H9 (cell line): ENCODE data around the gene POLR1C. TPM values are rescaled to one million over a fixed set of nuclear protein-coding genes. Genes with fewer than 3 reads are reported as not detected.

Experiments
- DNase-seq: peaks from one replicate; pipeline ENCODE4 v3.0.0-alpha.2; 2017
- H2AFZ ChIP-seq: one replicate; pipeline ENCODE4 v1.6.1; 2013; ENCODE audit warnings: mild to moderate bottlenecking, low read length, control low read depth, moderate library complexity
- H2AK5ac ChIP-seq: 2 replicates; pipeline ENCODE4 v1.6.1; 2013; ENCODE audit warnings: low read length, control low read depth, mixed read lengths; ENCODE audit not compliant: insufficient read length
- H2BK120ac ChIP-seq: one replicate; pipeline ENCODE4 v1.6.1; 2013; ENCODE audit warnings: low read depth, mild to moderate bottlenecking, low read length, control low read depth, inconsistent platforms; ENCODE audit not compliant: poor library complexity, severe bottlenecking
- H2BK12ac ChIP-seq: 2 replicates; pipeline ENCODE4 v1.6.1; 2013; ENCODE audit warnings: low read length, control low read depth, mixed read lengths, low read depth; ENCODE audit not compliant: insufficient read length
- H2BK15ac ChIP-seq: 2 replicates; pipeline ENCODE4 v1.6.1; 2013; ENCODE audit warnings: low read depth, low read length, control low read depth
- H2BK20ac ChIP-seq: one replicate; pipeline ENCODE4 v1.6.1; 2013; ENCODE audit warnings: low read depth, mild to moderate bottlenecking, low read length, control low read depth, inconsistent platforms; ENCODE audit not compliant: poor library complexity, severe bottlenecking
- H2BK5ac ChIP-seq: 2 replicates; pipeline ENCODE4 v1.6.1; 2013; ENCODE audit warnings: low read length, control low read depth, mixed read lengths; ENCODE audit not compliant: insufficient read length
- H3K14ac ChIP-seq: 2 replicates; pipeline ENCODE4 v1.6.1; 2013; ENCODE audit warnings: low read length, control low read depth; ENCODE audit not compliant: insufficient read depth
- H3K18ac ChIP-seq: 2 replicates; pipeline ENCODE4 v1.6.1; 2013; ENCODE audit warnings: low read depth, mild to moderate bottlenecking, mixed read lengths, low read length, control low read depth; ENCODE audit not compliant: insufficient read length
- H3K23ac ChIP-seq: 2 replicates; pipeline ENCODE4 v1.6.1; 2013; ENCODE audit warnings: low read length, control low read depth, mixed read lengths, low read depth; ENCODE audit not compliant: insufficient read length
- H3K23me2 ChIP-seq: 2 replicates; pipeline ENCODE4 v1.6.1; 2013; ENCODE audit warnings: low read depth, mild to moderate bottlenecking, mixed read lengths, low read length, control low read depth; ENCODE audit not compliant: insufficient read length, poor library complexity, severe bottlenecking
- H3K27ac ChIP-seq: 2 replicates; pipeline ENCODE4 v1.5.1; 2013; ENCODE audit warnings: low read length, control low read depth, mixed read lengths, low read depth; ENCODE audit not compliant: insufficient read length
- H3K27me3 ChIP-seq: 2 replicates; pipeline ENCODE4 v1.6.1; 2013; ENCODE audit warnings: low read length, control low read depth, inconsistent platforms; ENCODE audit not compliant: insufficient read depth
- H3K4ac ChIP-seq: 2 replicates; pipeline ENCODE4 v1.6.1; 2013; ENCODE audit warnings: low read depth, mild to moderate bottlenecking, control low read depth, inconsistent platforms, low read length, moderate library complexity
- H3K4me1 ChIP-seq: 2 replicates; pipeline ENCODE4 v1.6.1; 2013; ENCODE audit warnings: low read length, control low read depth, inconsistent platforms; ENCODE audit not compliant: insufficient read depth
- H3K4me2 ChIP-seq: 2 replicates; pipeline ENCODE4 v1.6.1; 2013; ENCODE audit warnings: low read length, control low read depth, mixed read lengths; ENCODE audit not compliant: insufficient read length, insufficient read depth
- H3K56ac ChIP-seq: 2 replicates; pipeline ENCODE4 v1.6.1; 2013; ENCODE audit warnings: low read depth, mild to moderate bottlenecking, mixed read lengths, low read length, control low read depth; ENCODE audit not compliant: insufficient read length
- H3K79me1 ChIP-seq: 2 replicates; pipeline ENCODE4 v1.6.1; 2013; ENCODE audit warnings: low read depth, mild to moderate bottlenecking, moderate library complexity, low read length, control low read depth, inconsistent platforms; ENCODE audit not compliant: insufficient read depth, poor library complexity, severe bottlenecking
- H3K79me2 ChIP-seq: 2 replicates; pipeline ENCODE4 v1.6.1; 2013; ENCODE audit warnings: low read length, control low read depth, inconsistent platforms; ENCODE audit not compliant: insufficient read depth
- H3K9ac ChIP-seq: 2 replicates; pipeline ENCODE4 v1.6.1; 2013; ENCODE audit warnings: low read length, control low read depth, mixed read lengths; ENCODE audit not compliant: insufficient read length; ENCODE audit errors: extremely low read depth
- H3K9me3 ChIP-seq: one replicate; pipeline ENCODE4 v1.6.1; 2013; ENCODE audit warnings: low read depth, low read length, inconsistent platforms; ENCODE audit not compliant: control insufficient read depth
- H3T11ph ChIP-seq: one replicate; pipeline ENCODE4 v1.6.1; 2013; ENCODE audit warnings: mild to moderate bottlenecking, low read length, control low read depth, inconsistent platforms
- H4K20me1 ChIP-seq: one replicate; pipeline ENCODE4 v1.6.1; 2013; ENCODE audit not compliant: control insufficient read depth, insufficient read length, insufficient read depth
- H4K5ac ChIP-seq: 2 replicates; pipeline ENCODE4 v1.6.1; 2013; ENCODE audit warnings: low read depth, mild to moderate bottlenecking, mixed read lengths, low read length, control low read depth; ENCODE audit not compliant: insufficient read length
- H4K8ac ChIP-seq: replicated peaks from 2 replicates; pipeline ENCODE4 v1.6.1; 2013; ENCODE audit warnings: low read length, control low read depth, mixed read lengths, low read depth; ENCODE audit not compliant: insufficient read length
- H4K91ac ChIP-seq: 2 replicates; pipeline ENCODE4 v1.6.1; 2013; ENCODE audit warnings: low read depth, mild to moderate bottlenecking, moderate library complexity, mixed read lengths, low read length, control low read depth; ENCODE audit not compliant: insufficient read length
- H3K27ac Mint-ChIP-seq, 3 experiments: 2 replicates in 2 of 3; 3 replicates in 1 of 3; pipeline ENCODE4 v1.8.0; 2020 to 2021; ENCODE audit warnings: mixed read lengths in 3 of 3, mild to moderate bottlenecking in 1 of 3, moderate library complexity in 1 of 3
- H3K27me3 Mint-ChIP-seq: 2 replicates; pipeline ENCODE4 v1.8.0; 2021; ENCODE audit warnings: low read depth, mild to moderate bottlenecking, moderate library complexity, mixed read lengths
- H3K36me3 Mint-ChIP-seq, 3 experiments: 2 replicates in 2 of 3; 3 replicates in 1 of 3; pipeline ENCODE4 v1.8.0; 2020 to 2021; ENCODE audit warnings: low read depth in 3 of 3, mixed read lengths in 3 of 3; ENCODE audit not compliant: insufficient read depth in 1 of 3
- H3K4me1 Mint-ChIP-seq, 2 experiments: 2 replicates each; pipeline ENCODE4 v1.8.0; 2020; ENCODE audit warnings: mixed read lengths in 2 of 2
- H3K4me3 Mint-ChIP-seq, 2 experiments: 2 replicates in 1 of 2; 3 replicates in 1 of 2; pipeline ENCODE4 v1.8.0; 2020 to 2021; ENCODE audit warnings: mild to moderate bottlenecking in 2 of 2, mixed read lengths in 2 of 2, moderate library complexity in 1 of 2
- H3K9me3 Mint-ChIP-seq, 2 experiments: 2 replicates in 1 of 2; 3 replicates in 1 of 2; pipeline ENCODE4 v1.8.0; 2020; ENCODE audit warnings: mild to moderate bottlenecking in 2 of 2, mixed read lengths in 2 of 2, moderate library complexity in 1 of 2
- WGBS: extraction: QIAGEN DNeasy Blood & Tissue Kit; methylation state at CpG from one replicate; pipeline ENCODE4 v1.1.7; 2013; ENCODE audit warnings: missing lambda C conversion rate, low lambda C conversion rate, mixed read lengths; ENCODE audit not compliant: insufficient read length; ENCODE audit errors: extremely low coverage; 5-methylcytosine and 5-hydroxymethylcytosine counted together
- total RNA-seq: library from RNA; stranded (reverse); gene quantifications from 2 replicates; pipeline ENCODE4 v1.2.1, GENCODE V29; 2021
- TF ChIP-seq, protein P1 (sequence below): fragments of 200-600 bp; sonication (generic); conservative IDR thresholded peaks from 3 replicates; pipeline ENCODE4 v1.8.0; 2021; ENCODE audit warnings: antibody characterized with exemption, mild to moderate bottlenecking

Gene POLR1C
- total RNA-seq, 1 experiment from 2014 or later, result 75.8 TPM

DNA sequence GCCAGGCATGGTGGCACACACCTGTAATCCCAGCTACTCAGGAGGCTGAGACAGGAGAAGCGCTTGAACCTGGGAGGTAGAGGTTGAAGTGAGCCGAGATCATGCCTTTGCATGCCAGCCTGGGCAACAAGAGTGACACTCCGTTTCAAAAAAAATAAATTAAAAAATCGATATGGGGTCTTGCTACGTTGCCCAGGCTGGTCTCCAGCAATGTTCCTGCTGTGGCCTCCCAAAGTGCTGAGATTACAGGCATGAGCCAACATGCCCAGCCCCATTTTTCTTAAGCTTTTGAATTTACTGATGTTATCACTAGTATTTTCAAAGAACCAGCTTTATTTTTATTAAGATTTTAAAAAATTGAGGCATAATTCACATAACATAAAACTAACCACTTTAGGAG, 23.6 kb downstream of the POLR1C start:
- no peak for DNase-seq
- no peaks in the 10 kb centered on the region for H3K79me1 ChIP-seq
- H3K14ac ChIP-seq, result no peak overlapping the region
- no peak overlapping the region for H2BK120ac ChIP-seq
- H2BK12ac ChIP-seq, result no peak overlapping the region
- no peaks in the 10 kb centered on the region for H3K9me3 ChIP-seq
- H3K56ac ChIP-seq, result no peak overlapping the region
- H3K79me2 ChIP-seq, result no peaks in the 10 kb centered on the region
- H3T11ph ChIP-seq, result no peak overlapping the region
- no peaks in the 10 kb centered on the region for H3K4me1 ChIP-seq
- H3K27ac ChIP-seq, result no peak overlapping the region
- H3K4me1 Mint-ChIP-seq, result no peaks in the 10 kb centered on the region
- H3K36me3 Mint-ChIP-seq, result peaks cover 30 to 74% (median 58%) of the 10 kb centered on the region in 3 experiments; a peak in 6 of 7 replicates
- H3K4me3 Mint-ChIP-seq, result no peak overlapping the region
- no peak overlapping the region for H2BK5ac ChIP-seq
- H3K18ac ChIP-seq, result no peak overlapping the region
- H4K91ac ChIP-seq, result no peak overlapping the region
- no peak overlapping the region for H2BK15ac ChIP-seq
- H4K5ac ChIP-seq, result no peak overlapping the region
- no peaks in the 10 kb centered on the region for H3K23me2 ChIP-seq
- H2AK5ac ChIP-seq, result no peak overlapping the region
- H3K27ac Mint-ChIP-seq, result no peak overlapping the region
- H3K9me3 Mint-ChIP-seq, result no peaks in the 10 kb centered on the region
- no peak overlapping the region for H3K4ac ChIP-seq
- no CpG with 5 or more reads among the region's 5 CpGs for WGBS
- no peaks in the 10 kb centered on the region for H3K27me3 Mint-ChIP-seq
- H4K20me1 ChIP-seq, result no peaks in the 10 kb centered on the region
- no peak overlapping the region for H4K8ac ChIP-seq
- no peak overlapping the region for H3K9ac ChIP-seq
- H2BK20ac ChIP-seq, result no peak overlapping the region
- no peak overlapping the region for H2AFZ ChIP-seq
- no peak overlapping the region for H3K4me2 ChIP-seq
- TF ChIP-seq, protein P1, sequence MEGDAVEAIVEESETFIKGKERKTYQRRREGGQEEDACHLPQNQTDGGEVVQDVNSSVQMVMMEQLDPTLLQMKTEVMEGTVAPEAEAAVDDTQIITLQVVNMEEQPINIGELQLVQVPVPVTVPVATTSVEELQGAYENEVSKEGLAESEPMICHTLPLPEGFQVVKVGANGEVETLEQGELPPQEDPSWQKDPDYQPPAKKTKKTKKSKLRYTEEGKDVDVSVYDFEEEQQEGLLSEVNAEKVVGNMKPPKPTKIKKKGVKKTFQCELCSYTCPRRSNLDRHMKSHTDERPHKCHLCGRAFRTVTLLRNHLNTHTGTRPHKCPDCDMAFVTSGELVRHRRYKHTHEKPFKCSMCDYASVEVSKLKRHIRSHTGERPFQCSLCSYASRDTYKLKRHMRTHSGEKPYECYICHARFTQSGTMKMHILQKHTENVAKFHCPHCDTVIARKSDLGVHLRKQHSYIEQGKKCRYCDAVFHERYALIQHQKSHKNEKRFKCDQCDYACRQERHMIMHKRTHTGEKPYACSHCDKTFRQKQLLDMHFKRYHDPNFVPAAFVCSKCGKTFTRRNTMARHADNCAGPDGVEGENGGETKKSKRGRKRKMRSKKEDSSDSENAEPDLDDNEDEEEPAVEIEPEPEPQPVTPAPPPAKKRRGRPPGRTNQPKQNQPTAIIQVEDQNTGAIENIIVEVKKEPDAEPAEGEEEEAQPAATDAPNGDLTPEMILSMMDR, result no peak
- H3K23ac ChIP-seq, result no peak overlapping the region
- no peaks in the 10 kb centered on the region for H3K27me3 ChIP-seq
